ENCODE results near the gene WDR62. TPM values are rescaled to one million over a fixed set of nuclear protein-coding genes. Genes with fewer than 3 reads are reported as not detected.
A peak's percentile ranks its signal among the peaks of the same experiment; 100 is the strongest.

The WDR62 gene
- total and polyA plus RNA-seq, 2 donors (not counting 3 experiments of a cell fraction or from before 2014, with no cell fraction given): 8.0 to 13.4 TPM

GRCh38 chr19:36115453-36116343 lies 61.0 kb downstream of the WDR62 start, which contains the start of gene TBCB:
Gene TBCB (plus strand): TSS chr19:36115468. CDS start chr19:36115561, 93 bp downstream.
- FAIRE-seq: peak; percentile 79
- POLR2A ChIA-PET: interaction anchor here (1.0 kb wide), 2 partner anchors 12 to 54 kb away, joined by 5 to 6 read pairs; no protein-coding TSS in a partner anchor
- intact Hi-C loops (cut with micrococcal nuclease): loop anchor here (1.0 kb wide), 8 partner anchors 12 to 184 kb away; partner anchors contain the start of genes ALKBH6, CAPNS1, THAP8 and WDR62

More at GRCh38 chr19:36115453-36116343, 61.0 kb downstream of the WDR62 start, which contains the start of gene TBCB:
- peak within 1 kb of the TSS; percentile 68 for H3K4me2 ChIP-seq (ENCODE audit: insufficient read depth, low read length)
- H3K9me3 ChIP-seq (replicated peaks; ENCODE audit: control insufficient read depth, insufficient read depth, low read length): no peaks in the 10 kb centered on the region
- peak within 1 kb of the TSS; percentile 86 for H2AFZ ChIP-seq (ENCODE audit: low read depth, low read length)
- CTCF ChIA-PET: interaction anchor here (0.7 to 3.6 kb wide), 6 partner anchors 12 to 60 kb away, joined by 4 to 32 read pairs (median 5); no protein-coding TSS in a partner anchor
- H3K36me3 ChIP-seq (ENCODE audit: control insufficient read depth in 2 of 2, extremely low read depth in 1 of 2, insufficient read depth in 2 of 2, low read length in 2 of 2): peaks cover 0 to 14% of the 10 kb centered on the region in 2 experiments
- H3K79me2 ChIP-seq (ENCODE audit: control insufficient read depth, insufficient read depth, low read length): peaks cover 15% of the 10 kb centered on the region
- H3K9ac ChIP-seq (replicated peaks; ENCODE audit: extremely low read depth, insufficient read depth, low read length): peak within 1 kb of the TSS; percentile 71
- BruUV-seq (replicated peaks): no TSS peak
- peak within 1 kb of the TSS; percentile 68 for H3K27ac ChIP-seq (ENCODE audit: insufficient read depth, low read depth, low read length)
- no peaks in the 10 kb centered on the region for H3K9me1 ChIP-seq (replicated peaks; ENCODE audit: control insufficient read depth, extremely low read depth, insufficient read depth, low read length)
- no peaks in the 10 kb centered on the region for H3K27me3 ChIP-seq (ENCODE audit: control insufficient read depth in 2 of 2, insufficient read depth in 2 of 2, low read length in 2 of 2)
- DNase-seq (ENCODE audit: low read depth, low spot score): peak; percentile 21
- dilution Hi-C loops (cut with MboI; ENCODE audit: extremely low pct_ligation_motif_present, low sequenced_read_pairs): no loop called here
- peaks cover 15% of the 10 kb centered on the region for H3K4me1 ChIP-seq (ENCODE audit: control insufficient read depth, extremely low read depth, insufficient read depth, low read length)
- TF ChIP-seq EZH2 (IDR thresholded peaks at IDR 0.05; ENCODE audit: borderline replicate concordance, low read depth, low read length, severe bottlenecking) (no peak), MYC (IDR thresholded peaks at IDR 0.05; ENCODE audit: low read depth, low read length) (peak; percentile 29), CTCF (IDR thresholded peaks at IDR 0.05; ENCODE audit: extremely low read depth in 1 of 2, insufficient read depth in 1 of 2, low read depth in 1 of 2, low read length in 2 of 2) (no peak), POLR2A (IDR thresholded peaks at IDR 0.05; ENCODE audit: low read depth, low read length) (peak; percentile 53)
- peak within 1 kb of the TSS; percentile 68 to 81 (median 79) for H3K4me3 ChIP-seq (replicated peaks in 1 of 3; ENCODE audit: insufficient read depth in 1 of 3, low read depth in 1 of 3, low read length in 3 of 3)
- H4K20me1 ChIP-seq (replicated peaks; ENCODE audit: control insufficient read depth, extremely low read depth, insufficient read depth, low read length): no peaks in the 10 kb centered on the region

All from endothelial cell of umbilical vein (primary cell).